Measurements from ENCODE around the gene MEGF6.

Gene MEGF6

GRCh38 chr1:3472088-3472850 is 139.0 kb downstream of the MEGF6 start:
- TF ChIP-seq POLR2A (IDR thresholded peaks at IDR 0.05; ENCODE audit: low read depth, low read length): no peak
- DNase-seq (ENCODE audit: insufficient read length, low spot score): no peak
- no peak for FAIRE-seq

- no peak for TF ChIP-seq POLR2A (IDR thresholded peaks at IDR 0.05; ENCODE audit: low read depth, low read length)
- DNase-seq (ENCODE audit: insufficient read length, low spot score) (no peak), FAIRE-seq (no peak)
Observed at GRCh38 chr1:3471356-3472087, 139.8 kb downstream of the MEGF6 start.

GRCh38 chr1:3470650-3471355 is 140.5 kb downstream of the MEGF6 start:
- TF ChIP-seq POLR2A (IDR thresholded peaks at IDR 0.05; ENCODE audit: low read depth, low read length): no peak
- DNase-seq (ENCODE audit: insufficient read length, low spot score) (no peak), FAIRE-seq (no peak)

GRCh38 chr1:3469849-3470649 is 141.3 kb downstream of the MEGF6 start:
- no peak for DNase-seq (ENCODE audit: insufficient read length, low spot score)
- FAIRE-seq: no peak
- TF ChIP-seq POLR2A (IDR thresholded peaks at IDR 0.05; ENCODE audit: low read depth, low read length): no peak

GRCh38 chr1:3469104-3469848 is 142.0 kb downstream of the MEGF6 start:
- DNase-seq (ENCODE audit: insufficient read length, low spot score): no peak
- TF ChIP-seq POLR2A (IDR thresholded peaks at IDR 0.05; ENCODE audit: low read depth, low read length): no peak
- no peak for FAIRE-seq

- FAIRE-seq (no peak), DNase-seq (ENCODE audit: insufficient read length, low spot score) (no peak)
- TF ChIP-seq POLR2A (IDR thresholded peaks at IDR 0.05; ENCODE audit: low read depth, low read length): no peak
Observed at GRCh38 chr1:3468236-3469103, 142.8 kb downstream of the MEGF6 start.

- FAIRE-seq: no peak
- DNase-seq (ENCODE audit: insufficient read length, low spot score): no peak
- TF ChIP-seq POLR2A (IDR thresholded peaks at IDR 0.05; ENCODE audit: low read depth, low read length): no peak
Observed at GRCh38 chr1:3467096-3468036, 143.9 kb downstream of the MEGF6 start.

GRCh38 chr1:3466366-3467075 is 144.8 kb downstream of the MEGF6 start:
- no peak for FAIRE-seq
- no peak for TF ChIP-seq POLR2A (IDR thresholded peaks at IDR 0.05; ENCODE audit: low read depth, low read length)
- DNase-seq (ENCODE audit: insufficient read length, low spot score): no peak

- FAIRE-seq: no peak
- DNase-seq (ENCODE audit: insufficient read length, low spot score): no peak
- no peak for TF ChIP-seq POLR2A (IDR thresholded peaks at IDR 0.05; ENCODE audit: low read depth, low read length)
Observed at GRCh38 chr1:3465935-3466321, 145.4 kb downstream of the MEGF6 start.

- no peak for DNase-seq (ENCODE audit: insufficient read length, low spot score)
- no peak for TF ChIP-seq POLR2A (IDR thresholded peaks at IDR 0.05; ENCODE audit: low read depth, low read length)
- no peak for FAIRE-seq
Observed at GRCh38 chr1:3465091-3465934, 146.0 kb downstream of the MEGF6 start.

All from H54 (cell line).